Mesothelial cell of epicardium (in vitro differentiated cells): ENCODE results near the gene PABPC3. TPM values are rescaled to one million over a fixed set of nuclear protein-coding genes. Genes with fewer than 3 reads are reported as not detected.

Source experiments
- DNase-seq, 2 experiments: peaks; one replicate each; pipeline ENCODE4 v3.0.0; 2021; ENCODE audit warnings: low spot score in 2 of 2; ENCODE audit not compliant: unreplicated experiment in 2 of 2
- H3K27ac Mint-ChIP-seq: 2 replicates; pipeline ENCODE4 v1.8.0; 2021; ENCODE audit warnings: mixed read lengths
- H3K27me3 Mint-ChIP-seq: 2 replicates; pipeline ENCODE4 v1.8.0; 2021; ENCODE audit warnings: low read depth, mixed read lengths
- H3K36me3 Mint-ChIP-seq: 2 replicates; pipeline ENCODE4 v1.8.0; 2021; ENCODE audit warnings: mixed read lengths
- H3K4me1 Mint-ChIP-seq: 2 replicates; pipeline ENCODE4 v1.8.0; 2021; ENCODE audit warnings: mixed read lengths
- H3K4me3 Mint-ChIP-seq: 2 replicates; pipeline ENCODE4 v1.8.0; 2021; ENCODE audit warnings: mild to moderate bottlenecking, moderate library complexity, mixed read lengths
- H3K9me3 Mint-ChIP-seq: 2 replicates; pipeline ENCODE4 v1.8.0; 2021; ENCODE audit warnings: mixed read lengths
- total RNA-seq: library from RNA; stranded (reverse); gene quantifications from 3 replicates; pipeline ENCODE4 v1.2.1, GENCODE V29; 2021
- TF ChIP-seq, protein P1 (sequence below): fragments of 200-600 bp; sonication (generic); IDR thresholded peaks from one replicate; pipeline ENCODE4 v1.5.0; 2021; ENCODE audit warnings: antibody characterized with exemption; ENCODE audit not compliant: unreplicated experiment

PABPC3 gene
- total RNA-seq, 1 donor from 2014 or later, result 0.29 TPM

GRCh38 chr13:25148402-25148771 is 52.5 kb downstream of the PABPC3 start:
- no peaks in the 10 kb centered on the region for H3K36me3 Mint-ChIP-seq
- DNase-seq, result no peak

More at GRCh38 chr13:25148402-25148771, 52.5 kb downstream of the PABPC3 start:
- Mint-ChIP-seq H3K4me1 (peaks cover 13% of the 10 kb centered on the region), H3K9me3 (peaks cover 10% of the 10 kb centered on the region), H3K27ac (no peak overlapping the region), H3K4me3 (no peak overlapping the region), H3K27me3 (peaks cover 12% of the 10 kb centered on the region)
- TF ChIP-seq, protein P1, sequence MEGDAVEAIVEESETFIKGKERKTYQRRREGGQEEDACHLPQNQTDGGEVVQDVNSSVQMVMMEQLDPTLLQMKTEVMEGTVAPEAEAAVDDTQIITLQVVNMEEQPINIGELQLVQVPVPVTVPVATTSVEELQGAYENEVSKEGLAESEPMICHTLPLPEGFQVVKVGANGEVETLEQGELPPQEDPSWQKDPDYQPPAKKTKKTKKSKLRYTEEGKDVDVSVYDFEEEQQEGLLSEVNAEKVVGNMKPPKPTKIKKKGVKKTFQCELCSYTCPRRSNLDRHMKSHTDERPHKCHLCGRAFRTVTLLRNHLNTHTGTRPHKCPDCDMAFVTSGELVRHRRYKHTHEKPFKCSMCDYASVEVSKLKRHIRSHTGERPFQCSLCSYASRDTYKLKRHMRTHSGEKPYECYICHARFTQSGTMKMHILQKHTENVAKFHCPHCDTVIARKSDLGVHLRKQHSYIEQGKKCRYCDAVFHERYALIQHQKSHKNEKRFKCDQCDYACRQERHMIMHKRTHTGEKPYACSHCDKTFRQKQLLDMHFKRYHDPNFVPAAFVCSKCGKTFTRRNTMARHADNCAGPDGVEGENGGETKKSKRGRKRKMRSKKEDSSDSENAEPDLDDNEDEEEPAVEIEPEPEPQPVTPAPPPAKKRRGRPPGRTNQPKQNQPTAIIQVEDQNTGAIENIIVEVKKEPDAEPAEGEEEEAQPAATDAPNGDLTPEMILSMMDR, result no peak

Other genes with a start within 250 kb of the PABPC3 start
- gene AMER2, start 76.2 kb downstream of the PABPC3 start, total RNA-seq, result 0.57 to 0.60 TPM (median 0.60 TPM) in 3 replicates
- 11.0 to 11.5 TPM (median 11.3 TPM) in 3 replicates for gene MTMR6, start 191.4 kb downstream of the PABPC3 start, total RNA-seq
- 59.0 to 63.7 TPM (median 60.3 TPM) in 3 replicates for gene NUP58, start 205.5 kb downstream of the PABPC3 start, total RNA-seq